ENCODE results near the gene HYOU1.

DNA sequence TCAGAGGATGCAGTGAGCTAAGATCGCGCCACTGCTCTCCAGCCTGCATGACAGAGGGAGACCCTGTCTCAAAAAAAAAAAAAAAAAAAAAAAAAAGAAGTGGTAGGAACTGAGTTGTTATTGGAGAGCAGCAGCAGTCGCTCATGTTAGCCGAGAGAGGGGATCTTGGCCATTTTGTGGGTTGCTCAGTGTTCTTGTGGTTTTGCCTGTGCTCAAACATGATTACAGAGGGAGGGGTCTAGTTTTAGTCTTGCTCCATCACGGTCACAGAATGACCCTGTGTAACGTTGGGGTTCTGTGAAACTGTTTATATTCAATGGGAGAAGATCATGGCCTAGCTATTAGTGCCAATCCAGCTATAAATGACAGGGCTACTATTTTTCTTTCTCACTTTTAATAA lies 42.7 kb upstream of the HYOU1 start:
- no peak for TF ChIP-seq POLR2AphosphoS5 (IDR thresholded peaks at IDR 0.05; ENCODE audit: low read depth, low read length)
- no peak for TF ChIP-seq TAF1 (IDR thresholded peaks at IDR 0.05; ENCODE audit: low read depth, low read length)
- TF ChIP-seq POLR2A (IDR thresholded peaks at IDR 0.05; ENCODE audit: low read depth, low read length), result no peak
- TF ChIP-seq POU2F2 (IDR thresholded peaks at IDR 0.05; ENCODE audit: low read depth, low read length), result no peak
- no peak for TF ChIP-seq SPI1 (IDR thresholded peaks at IDR 0.05; ENCODE audit: low read depth, low read length)
- TF ChIP-seq PAX5 (IDR thresholded peaks at IDR 0.05; ENCODE audit: insufficient read depth, low read length, severe bottlenecking), result no peak
